NB4 (cell line): ENCODE measurements around the gene SLC25A24.
"Not testable (repeated sequence)": the region's sequence is repeated elsewhere in the genome, so short reads cannot be mapped to it uniquely, and the experiment has no call there.

ENCODE experiments used
- DNase-seq: peaks from one replicate; pipeline ENCODE4 v3.0.0; 2010; ENCODE audit warnings: low read depth
- H3K4me3 ChIP-seq: one replicate; pipeline ENCODE4 v1.5.1; 2011; ENCODE audit warnings: mild to moderate bottlenecking, low read depth, low read length, moderate library complexity
- CTCF ChIP-seq: IDR thresholded peaks from one replicate; pipeline ENCODE4 v1.5.1; 2012; ENCODE audit warnings: low read depth, low read length
- MAX ChIP-seq: IDR thresholded peaks from 2 replicates; pipeline ENCODE4 v1.6.1; 2011; ENCODE audit warnings: low read depth, low read length
- MYC ChIP-seq: IDR thresholded peaks from 2 replicates; pipeline ENCODE4 v1.6.1; 2011; ENCODE audit warnings: low read depth, low read length
- POLR2A ChIP-seq: IDR thresholded peaks from 2 replicates; pipeline ENCODE4 v1.6.1; 2011; ENCODE audit warnings: mild to moderate bottlenecking; ENCODE audit not compliant: insufficient read length; ENCODE audit errors: extremely low read depth

The SLC25A24 gene

DNA sequence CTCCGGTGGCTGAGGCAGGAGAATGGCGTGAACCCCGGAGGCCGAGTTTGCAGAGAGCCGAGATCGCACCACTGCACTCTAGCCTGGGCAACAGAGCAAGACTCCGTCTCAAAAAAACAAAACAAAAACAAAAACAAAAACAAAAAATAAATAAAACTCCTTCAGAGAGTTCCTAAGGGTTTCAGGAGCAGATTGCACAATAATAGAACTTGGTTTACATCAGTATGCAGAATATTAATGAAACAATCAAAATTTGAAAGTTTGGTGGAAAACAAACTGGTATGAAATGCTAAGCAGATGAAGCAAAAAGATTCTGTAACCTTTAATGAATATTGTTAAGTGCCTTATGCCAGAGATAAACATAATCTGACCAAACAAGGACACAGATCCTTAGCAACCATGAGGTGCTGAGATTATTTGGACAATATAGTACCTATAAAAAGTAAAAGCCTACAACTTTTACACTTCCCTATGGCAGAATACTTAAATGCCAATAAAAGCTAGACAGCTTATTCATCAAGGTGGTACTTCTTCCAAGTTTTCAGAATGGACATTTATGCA is 41.2 kb downstream of the SLC25A24 start:
- no peak for TF ChIP-seq CTCF
- TF ChIP-seq MYC = no peak
- TF ChIP-seq POLR2A = no peak
- no peak for TF ChIP-seq MAX
- no peak for DNase-seq
- H3K4me3 ChIP-seq = no peak overlapping the region

DNA sequence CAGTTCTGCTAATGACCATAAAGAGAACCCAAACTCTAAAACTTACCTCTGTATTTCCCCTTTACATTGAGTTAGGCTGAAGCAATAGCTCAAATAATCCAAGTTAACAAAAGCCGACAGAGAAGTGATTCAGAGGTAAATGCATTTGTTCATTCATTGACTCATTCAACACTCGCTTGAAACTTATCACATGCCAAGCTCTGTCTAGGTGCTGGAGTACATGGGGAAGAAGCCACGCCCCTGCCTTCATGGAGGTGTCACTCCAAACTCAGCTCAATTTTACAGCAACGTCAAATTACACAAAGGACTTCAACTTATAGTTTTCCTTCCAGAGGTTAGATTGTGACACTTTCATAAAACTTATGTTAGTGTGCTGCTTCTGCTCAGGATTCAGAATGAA is 45.8 kb downstream of the SLC25A24 start:
- TF ChIP-seq MAX (no peak), POLR2A (no peak), CTCF (no peak), MYC (no peak)
- no peak for DNase-seq
- H3K4me3 ChIP-seq = no peak overlapping the region

GRCh38 chr1:108152782-108153222 is 47.3 kb downstream of the SLC25A24 start:
- TF ChIP-seq MAX (no peak), CTCF (no peak), MYC (no peak), POLR2A (no peak)
- no peak overlapping the region for H3K4me3 ChIP-seq
- DNase-seq = no peak

DNA sequence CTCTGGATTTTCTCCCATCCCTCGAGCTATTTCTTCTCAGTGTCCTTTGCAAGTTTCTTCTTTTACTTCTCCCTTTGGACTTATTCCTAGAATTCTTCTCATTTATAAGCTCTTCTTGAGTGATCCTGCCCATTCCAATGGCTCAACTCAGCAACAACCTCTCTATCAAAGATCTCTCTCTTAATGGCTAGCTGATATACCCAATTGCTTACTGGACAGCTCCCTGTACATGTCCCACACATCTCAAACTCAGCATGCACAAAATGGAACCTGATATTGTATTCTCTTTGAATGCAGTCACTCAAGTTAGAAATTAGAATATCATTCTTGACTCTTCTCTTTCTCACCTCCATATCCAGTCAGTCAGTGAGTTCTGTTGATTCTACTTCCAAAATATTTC is 48.6 kb downstream of the SLC25A24 start:
- no peak for DNase-seq
- TF ChIP-seq POLR2A = no peak
- no peak for TF ChIP-seq MAX
- TF ChIP-seq CTCF = no peak
- no peak for TF ChIP-seq MYC
- no peak overlapping the region for H3K4me3 ChIP-seq

- no peak for DNase-seq
- no peak overlapping the region for H3K4me3 ChIP-seq
- no peak for TF ChIP-seq MAX
- TF ChIP-seq MYC = no peak
- TF ChIP-seq POLR2A = no peak
Observed at GRCh38 chr1:108149796-108150467, 50.2 kb downstream of the SLC25A24 start.

GRCh38 chr1:108144569-108144968 is 55.6 kb downstream of the SLC25A24 start:
- H3K4me3 ChIP-seq, DNase-seq: not testable (repeated sequence)
